Measurements from ENCODE around the gene RNGTT.

The RNGTT gene

GRCh38 chr6:88575536-88575935 is 387.9 kb downstream of the RNGTT start:
- TF ChIP-seq CTCF (IDR thresholded peaks at IDR 0.05; ENCODE audit: extremely low read depth, missing control alignments): no peak
- DNase-seq (ENCODE audit: low spot score): no peak

DNA sequence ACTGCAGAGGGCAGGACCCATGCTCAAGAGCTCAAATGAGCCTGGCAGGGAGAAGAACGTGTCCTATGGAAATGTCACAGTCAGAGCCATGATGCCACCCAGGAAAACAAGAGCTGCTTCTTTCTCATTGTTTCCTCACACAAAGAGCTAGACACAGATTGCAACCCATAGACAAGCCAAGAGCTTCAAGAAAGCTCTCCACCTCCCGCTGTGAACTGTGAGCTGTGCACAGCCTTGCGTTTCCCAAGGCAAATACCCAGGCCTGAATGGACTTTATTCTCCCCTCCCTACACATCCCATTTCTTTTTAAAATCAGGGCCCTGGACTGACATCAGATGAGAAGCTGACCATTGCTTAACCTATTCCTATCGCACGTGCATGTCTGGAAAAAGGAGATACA is 388.8 kb downstream of the RNGTT start:
- TF ChIP-seq CTCF (IDR thresholded peaks at IDR 0.05; ENCODE audit: extremely low read depth, missing control alignments): no peak
- DNase-seq (ENCODE audit: low spot score): no peak

- TF ChIP-seq CTCF (IDR thresholded peaks at IDR 0.05; ENCODE audit: extremely low read depth, missing control alignments): no peak
- no peak for DNase-seq (ENCODE audit: low spot score)
Measured at GRCh38 chr6:88574031-88574430, 389.4 kb downstream of the RNGTT start.

DNA sequence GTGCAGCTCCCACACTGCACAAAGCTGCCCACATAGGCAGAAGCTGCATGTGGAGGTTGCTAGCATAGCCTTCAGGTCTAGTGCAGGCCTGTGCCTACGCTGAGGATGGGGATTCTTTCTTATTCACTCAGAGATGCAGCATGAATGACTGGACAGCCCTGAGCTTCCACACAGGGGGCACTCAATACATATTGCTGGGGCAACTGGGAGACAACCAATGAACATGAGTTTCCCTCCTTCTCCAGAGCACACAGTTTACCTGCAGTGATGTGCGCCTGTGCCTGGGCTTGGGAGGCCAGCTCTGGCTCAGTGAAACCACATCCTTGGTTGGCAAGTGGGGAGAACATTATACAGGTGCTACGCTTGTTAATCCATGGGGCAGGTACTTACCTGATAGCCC is 389.9 kb downstream of the RNGTT start:
- TF ChIP-seq CTCF (IDR thresholded peaks at IDR 0.05; ENCODE audit: extremely low read depth, missing control alignments): no peak
- no peak for DNase-seq (ENCODE audit: low spot score)

DNA sequence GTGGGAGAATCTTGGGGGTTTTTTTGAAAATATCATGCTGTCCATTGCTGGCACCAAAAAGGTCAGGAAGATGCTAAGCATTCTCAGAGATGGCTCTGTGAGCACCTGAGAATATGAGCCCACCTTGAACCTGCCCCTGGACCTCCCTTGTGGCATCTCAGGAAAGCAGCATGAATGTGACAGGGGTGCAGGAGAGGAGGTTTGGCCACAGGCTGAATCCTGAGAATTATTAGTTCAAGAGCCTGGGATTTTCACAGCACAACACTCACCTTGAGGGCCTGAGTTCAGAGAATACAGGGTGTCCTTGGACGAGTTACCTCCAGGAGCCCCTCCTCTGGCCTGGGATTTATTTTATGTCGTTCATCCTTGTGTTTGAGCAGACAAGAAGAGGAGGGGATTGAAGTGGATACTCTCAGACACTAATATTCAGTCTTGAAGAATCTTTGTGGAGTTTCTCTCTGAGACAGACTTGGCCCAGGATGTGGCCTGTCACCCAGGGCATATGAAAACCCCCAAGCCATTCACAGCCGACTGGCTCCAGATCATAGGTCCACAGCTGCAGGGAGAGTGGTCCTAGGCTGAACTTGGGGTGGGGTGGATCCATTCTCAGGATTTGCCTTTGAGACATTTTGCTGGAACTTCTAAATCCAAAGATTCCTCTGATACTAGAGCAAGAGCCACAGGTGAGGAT is 390.8 kb downstream of the RNGTT start:
- no peak for DNase-seq (ENCODE audit: low spot score)
- no peak for TF ChIP-seq CTCF (IDR thresholded peaks at IDR 0.05; ENCODE audit: extremely low read depth, missing control alignments)

- no peak for TF ChIP-seq CTCF (IDR thresholded peaks at IDR 0.05; ENCODE audit: extremely low read depth, missing control alignments)
- DNase-seq (ENCODE audit: low spot score): no peak
Measured at GRCh38 chr6:88569959-88570358, 393.5 kb downstream of the RNGTT start.

DNA sequence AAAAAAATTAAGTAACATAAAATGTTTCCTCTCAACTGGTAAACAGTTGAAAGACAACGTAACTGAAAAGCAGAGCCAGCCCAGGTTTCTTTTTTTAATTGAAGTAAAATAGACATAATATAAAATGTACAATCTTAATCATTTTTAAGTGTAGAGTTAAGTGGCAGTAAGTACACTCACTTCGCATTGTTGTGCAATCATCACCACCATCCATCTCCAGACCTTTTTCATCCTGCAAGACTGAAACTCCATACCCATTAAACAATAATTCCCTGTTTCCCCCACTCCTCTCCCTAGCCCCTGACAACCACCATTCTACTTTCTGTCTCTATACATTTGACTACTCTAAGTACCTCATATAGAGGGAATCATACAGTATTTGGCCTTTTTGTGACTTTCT is 395.7 kb downstream of the RNGTT start:
- TF ChIP-seq CTCF (IDR thresholded peaks at IDR 0.05; ENCODE audit: extremely low read depth, missing control alignments): no peak
- no peak for DNase-seq (ENCODE audit: low spot score)

Data from GM20000 (cell line).